H9 (cell line): ENCODE data around the gene NEUROD1. TPM values are rescaled to one million over a fixed set of nuclear protein-coding genes. Genes with fewer than 3 reads are reported as not detected.
A peak's percentile ranks its signal among the peaks of the same experiment; 100 is the strongest.

Experiments used
- DNase-seq: peaks from one replicate; pipeline ENCODE4 v3.0.0-alpha.2; 2017
- H2AFZ ChIP-seq: one replicate; pipeline ENCODE4 v1.6.1; 2013; ENCODE audit warnings: mild to moderate bottlenecking, low read length, control low read depth, moderate library complexity
- H2AK5ac ChIP-seq: 2 replicates; pipeline ENCODE4 v1.6.1; 2013; ENCODE audit warnings: low read length, control low read depth, mixed read lengths; ENCODE audit not compliant: insufficient read length
- H2BK120ac ChIP-seq: one replicate; pipeline ENCODE4 v1.6.1; 2013; ENCODE audit warnings: low read depth, mild to moderate bottlenecking, low read length, control low read depth, inconsistent platforms; ENCODE audit not compliant: poor library complexity, severe bottlenecking
- H2BK12ac ChIP-seq: 2 replicates; pipeline ENCODE4 v1.6.1; 2013; ENCODE audit warnings: low read length, control low read depth, mixed read lengths, low read depth; ENCODE audit not compliant: insufficient read length
- H2BK15ac ChIP-seq: 2 replicates; pipeline ENCODE4 v1.6.1; 2013; ENCODE audit warnings: low read depth, low read length, control low read depth
- H2BK20ac ChIP-seq: one replicate; pipeline ENCODE4 v1.6.1; 2013; ENCODE audit warnings: low read depth, mild to moderate bottlenecking, low read length, control low read depth, inconsistent platforms; ENCODE audit not compliant: poor library complexity, severe bottlenecking
- H2BK5ac ChIP-seq: 2 replicates; pipeline ENCODE4 v1.6.1; 2013; ENCODE audit warnings: low read length, control low read depth, mixed read lengths; ENCODE audit not compliant: insufficient read length
- H3K14ac ChIP-seq: 2 replicates; pipeline ENCODE4 v1.6.1; 2013; ENCODE audit warnings: low read length, control low read depth; ENCODE audit not compliant: insufficient read depth
- H3K18ac ChIP-seq: 2 replicates; pipeline ENCODE4 v1.6.1; 2013; ENCODE audit warnings: low read depth, mild to moderate bottlenecking, mixed read lengths, low read length, control low read depth; ENCODE audit not compliant: insufficient read length
- H3K23ac ChIP-seq: 2 replicates; pipeline ENCODE4 v1.6.1; 2013; ENCODE audit warnings: low read length, control low read depth, mixed read lengths, low read depth; ENCODE audit not compliant: insufficient read length
- H3K23me2 ChIP-seq: 2 replicates; pipeline ENCODE4 v1.6.1; 2013; ENCODE audit warnings: low read depth, mild to moderate bottlenecking, mixed read lengths, low read length, control low read depth; ENCODE audit not compliant: insufficient read length, poor library complexity, severe bottlenecking
- H3K27ac ChIP-seq: 2 replicates; pipeline ENCODE4 v1.5.1; 2013; ENCODE audit warnings: low read length, control low read depth, mixed read lengths, low read depth; ENCODE audit not compliant: insufficient read length
- H3K27me3 ChIP-seq: 2 replicates; pipeline ENCODE4 v1.6.1; 2013; ENCODE audit warnings: low read length, control low read depth, inconsistent platforms; ENCODE audit not compliant: insufficient read depth
- H3K4ac ChIP-seq: 2 replicates; pipeline ENCODE4 v1.6.1; 2013; ENCODE audit warnings: low read depth, mild to moderate bottlenecking, control low read depth, inconsistent platforms, low read length, moderate library complexity
- H3K4me1 ChIP-seq: 2 replicates; pipeline ENCODE4 v1.6.1; 2013; ENCODE audit warnings: low read length, control low read depth, inconsistent platforms; ENCODE audit not compliant: insufficient read depth
- H3K4me2 ChIP-seq: 2 replicates; pipeline ENCODE4 v1.6.1; 2013; ENCODE audit warnings: low read length, control low read depth, mixed read lengths; ENCODE audit not compliant: insufficient read length, insufficient read depth
- H3K56ac ChIP-seq: 2 replicates; pipeline ENCODE4 v1.6.1; 2013; ENCODE audit warnings: low read depth, mild to moderate bottlenecking, mixed read lengths, low read length, control low read depth; ENCODE audit not compliant: insufficient read length
- H3K79me1 ChIP-seq: 2 replicates; pipeline ENCODE4 v1.6.1; 2013; ENCODE audit warnings: low read depth, mild to moderate bottlenecking, moderate library complexity, low read length, control low read depth, inconsistent platforms; ENCODE audit not compliant: insufficient read depth, poor library complexity, severe bottlenecking
- H3K79me2 ChIP-seq: 2 replicates; pipeline ENCODE4 v1.6.1; 2013; ENCODE audit warnings: low read length, control low read depth, inconsistent platforms; ENCODE audit not compliant: insufficient read depth
- H3K9ac ChIP-seq: 2 replicates; pipeline ENCODE4 v1.6.1; 2013; ENCODE audit warnings: low read length, control low read depth, mixed read lengths; ENCODE audit not compliant: insufficient read length; ENCODE audit errors: extremely low read depth
- H3K9me3 ChIP-seq: one replicate; pipeline ENCODE4 v1.6.1; 2013; ENCODE audit warnings: low read depth, low read length, inconsistent platforms; ENCODE audit not compliant: control insufficient read depth
- H3T11ph ChIP-seq: one replicate; pipeline ENCODE4 v1.6.1; 2013; ENCODE audit warnings: mild to moderate bottlenecking, low read length, control low read depth, inconsistent platforms
- H4K20me1 ChIP-seq: one replicate; pipeline ENCODE4 v1.6.1; 2013; ENCODE audit not compliant: control insufficient read depth, insufficient read length, insufficient read depth
- H4K5ac ChIP-seq: 2 replicates; pipeline ENCODE4 v1.6.1; 2013; ENCODE audit warnings: low read depth, mild to moderate bottlenecking, mixed read lengths, low read length, control low read depth; ENCODE audit not compliant: insufficient read length
- H4K8ac ChIP-seq: replicated peaks from 2 replicates; pipeline ENCODE4 v1.6.1; 2013; ENCODE audit warnings: low read length, control low read depth, mixed read lengths, low read depth; ENCODE audit not compliant: insufficient read length
- H4K91ac ChIP-seq: 2 replicates; pipeline ENCODE4 v1.6.1; 2013; ENCODE audit warnings: low read depth, mild to moderate bottlenecking, moderate library complexity, mixed read lengths, low read length, control low read depth; ENCODE audit not compliant: insufficient read length
- H3K27ac Mint-ChIP-seq, 3 experiments: 2 replicates in 2 of 3; 3 replicates in 1 of 3; pipeline ENCODE4 v1.8.0; 2020 to 2021; ENCODE audit warnings: mixed read lengths in 3 of 3, mild to moderate bottlenecking in 1 of 3, moderate library complexity in 1 of 3
- H3K27me3 Mint-ChIP-seq: 2 replicates; pipeline ENCODE4 v1.8.0; 2021; ENCODE audit warnings: low read depth, mild to moderate bottlenecking, moderate library complexity, mixed read lengths
- H3K36me3 Mint-ChIP-seq, 3 experiments: 2 replicates in 2 of 3; 3 replicates in 1 of 3; pipeline ENCODE4 v1.8.0; 2020 to 2021; ENCODE audit warnings: low read depth in 3 of 3, mixed read lengths in 3 of 3; ENCODE audit not compliant: insufficient read depth in 1 of 3
- H3K4me1 Mint-ChIP-seq, 2 experiments: 2 replicates each; pipeline ENCODE4 v1.8.0; 2020; ENCODE audit warnings: mixed read lengths in 2 of 2
- H3K4me3 Mint-ChIP-seq, 2 experiments: 2 replicates in 1 of 2; 3 replicates in 1 of 2; pipeline ENCODE4 v1.8.0; 2020 to 2021; ENCODE audit warnings: mild to moderate bottlenecking in 2 of 2, mixed read lengths in 2 of 2, moderate library complexity in 1 of 2
- H3K9me3 Mint-ChIP-seq, 2 experiments: 2 replicates in 1 of 2; 3 replicates in 1 of 2; pipeline ENCODE4 v1.8.0; 2020; ENCODE audit warnings: mild to moderate bottlenecking in 2 of 2, mixed read lengths in 2 of 2, moderate library complexity in 1 of 2
- CTCF ChIP-seq: fragments of 200-600 bp; sonication (generic); conservative IDR thresholded peaks from 3 replicates; pipeline ENCODE4 v1.8.0; 2021; ENCODE audit warnings: antibody characterized with exemption, mild to moderate bottlenecking
- WGBS: extraction: QIAGEN DNeasy Blood & Tissue Kit; methylation state at CpG from one replicate; pipeline ENCODE4 v1.1.7; 2013; ENCODE audit warnings: missing lambda C conversion rate, low lambda C conversion rate, mixed read lengths; ENCODE audit not compliant: insufficient read length; ENCODE audit errors: extremely low coverage; 5-methylcytosine and 5-hydroxymethylcytosine counted together
- total RNA-seq: library from RNA; stranded (reverse); gene quantifications from 2 replicates; pipeline ENCODE4 v1.2.1, GENCODE V29; 2021

Gene NEUROD1
- total RNA-seq, 1 experiment from 2014 or later, result not detected

- peaks cover 31 to 53% of the 10 kb centered on the region in 2 experiments for H3K4me1 Mint-ChIP-seq
These were observed 3.5 kb upstream of the NEUROD1 start for GRCh38 chr2:181683518-181684453.

More at GRCh38 chr2:181683518-181684453, 3.5 kb upstream of the NEUROD1 start:
- no peak overlapping the region for H3K18ac ChIP-seq
- no peaks in the 10 kb centered on the region for H3K79me1 ChIP-seq
- H3K79me2 ChIP-seq, result no peaks in the 10 kb centered on the region
- H3K4me1 ChIP-seq, result peaks cover 4% of the 10 kb centered on the region; the same call in 1 of the 2 replicates
- H3K9me3 Mint-ChIP-seq, result peaks cover 0 to 4% of the 10 kb centered on the region in 2 experiments; a peak in 3 of 5 replicates
- H3K23ac ChIP-seq, result no peak overlapping the region
- H2BK12ac ChIP-seq, result no peak overlapping the region
- no peak overlapping the region for H2BK20ac ChIP-seq
- WGBS, result no CpG with 5 or more reads among the region's 85 CpGs
- no peak overlapping the region for H2BK120ac ChIP-seq
- peaks cover 20% of the 10 kb centered on the region for H3K23me2 ChIP-seq
- no peak overlapping the region for H3T11ph ChIP-seq
- H3K9me3 ChIP-seq, result no peaks in the 10 kb centered on the region
- no peak overlapping the region for H2AK5ac ChIP-seq
- peak; percentile 71 for DNase-seq
- no peak overlapping the region for H4K8ac ChIP-seq
- H3K4me3 Mint-ChIP-seq, result peak overlapping the region; percentile 50 to 85
- no peak overlapping the region for H2BK5ac ChIP-seq
- no peaks in the 10 kb centered on the region for H4K20me1 ChIP-seq
- H3K27me3 Mint-ChIP-seq, result peaks cover 100% of the 10 kb centered on the region
- no peak for TF ChIP-seq CTCF
- H3K4me2 ChIP-seq, result peak overlapping the region; percentile 64
- no peaks in the 10 kb centered on the region for H3K36me3 Mint-ChIP-seq
- no peak overlapping the region for H3K27ac ChIP-seq
- H3K9ac ChIP-seq, result no peak overlapping the region
- no peak overlapping the region for H2BK15ac ChIP-seq
- no peak overlapping the region for H4K5ac ChIP-seq
- H3K27me3 ChIP-seq, result peaks cover 65% of the 10 kb centered on the region
- no peak overlapping the region for H3K27ac Mint-ChIP-seq
- no peak overlapping the region for H3K14ac ChIP-seq
- no peak overlapping the region for H3K4ac ChIP-seq
- no peak overlapping the region for H3K56ac ChIP-seq
- no peak overlapping the region for H2AFZ ChIP-seq
- no peak overlapping the region for H4K91ac ChIP-seq
